AG09319 (cell line): ENCODE data around the gene EFCAB12.
"Not testable (repeated sequence)": the region's sequence is repeated elsewhere in the genome, so short reads cannot be mapped to it uniquely, and the experiment has no call there.

ENCODE experiments used
- DNase-seq: peaks from one replicate; pipeline ENCODE4 v3.0.0-alpha.2; 2010; ENCODE audit warnings: low read depth; ENCODE audit errors: extremely low read depth
- CTCF ChIP-seq: IDR thresholded peaks from 2 replicates; pipeline ENCODE4 v1.5.1; 2011; ENCODE audit warnings: low read depth, mild to moderate bottlenecking, inconsistent platforms, low read length, moderate library complexity

Gene EFCAB12

GRCh38 chr3:129370248-129370964 is 58.0 kb downstream of the EFCAB12 start:
- DNase-seq, result no peak
- TF ChIP-seq CTCF, result no peak

- no peak for DNase-seq
- no peak for TF ChIP-seq CTCF
Measured at GRCh38 chr3:129369711-129370110, 58.7 kb downstream of the EFCAB12 start.

GRCh38 chr3:129367821-129368220 is 60.6 kb downstream of the EFCAB12 start:
- no peak for DNase-seq

GRCh38 chr3:129366312-129366831 is 62.1 kb downstream of the EFCAB12 start:
- no peak for DNase-seq
- no peak for TF ChIP-seq CTCF

More at GRCh38 chr3:129367821-129368220, 60.6 kb downstream of the EFCAB12 start:
- TF ChIP-seq CTCF, result no peak

GRCh38 chr3:129365296-129366136 is 62.9 kb downstream of the EFCAB12 start:
- no peak for DNase-seq
- TF ChIP-seq CTCF, result no peak

- DNase-seq, result not testable (repeated sequence)
Measured at GRCh38 chr3:129364811-129365210, 63.6 kb downstream of the EFCAB12 start.

GRCh38 chr3:129363356-129363755 is 65.1 kb downstream of the EFCAB12 start:
- DNase-seq, result not testable (repeated sequence)

- no peak for DNase-seq
- no peak for TF ChIP-seq CTCF
Measured at GRCh38 chr3:129360705-129361460, 67.6 kb downstream of the EFCAB12 start.
